ENCODE measurements around the gene SLC39A7. TPM values are rescaled to one million over a fixed set of nuclear protein-coding genes. Genes with fewer than 3 reads are reported as not detected.

Gene SLC39A7
- total and polyA plus RNA-seq, 4 donors, result 8.9 to 112 (median 71.1) TPM

DNA sequence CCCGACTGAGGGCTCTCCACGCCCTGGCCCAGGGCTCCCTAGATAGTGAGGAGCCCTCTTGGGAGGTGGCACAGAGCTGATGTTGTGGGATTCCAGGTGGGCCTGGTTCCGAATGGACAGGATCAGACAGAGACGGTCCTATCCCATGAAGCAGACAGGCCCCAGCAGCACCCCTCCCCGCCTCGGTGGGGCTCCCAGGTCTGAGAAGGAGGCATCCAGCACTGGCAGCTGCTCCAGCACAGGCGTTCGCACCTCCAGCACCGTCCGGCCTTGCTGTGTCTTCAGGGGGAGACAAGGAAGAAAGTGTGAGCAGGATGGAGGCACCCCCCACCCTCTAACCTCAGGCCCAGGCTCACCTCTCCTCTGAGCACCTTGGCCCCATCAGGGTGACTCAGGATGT is 37.1 kb upstream of the SLC39A7 start:
- H3K9me3 ChIP-seq (ENCODE audit: control insufficient read depth in 4 of 4, low read length in 3 of 4), result no peaks in the 10 kb centered on the region
- WGBS, result 90% methylated on average over 10 of the region's 10 CpGs
- TF ChIP-seq HNF4G (IDR thresholded peaks at IDR 0.05), result no peak
- TF ChIP-seq FOXA2 (IDR thresholded peaks at IDR 0.05), result no peak
- no peak for TF ChIP-seq RAD21 (IDR thresholded peaks at IDR 0.05)
- TF ChIP-seq TAF1 (conservative IDR thresholded peaks at IDR 0.05), result no peak
- TF ChIP-seq, protein P1, sequence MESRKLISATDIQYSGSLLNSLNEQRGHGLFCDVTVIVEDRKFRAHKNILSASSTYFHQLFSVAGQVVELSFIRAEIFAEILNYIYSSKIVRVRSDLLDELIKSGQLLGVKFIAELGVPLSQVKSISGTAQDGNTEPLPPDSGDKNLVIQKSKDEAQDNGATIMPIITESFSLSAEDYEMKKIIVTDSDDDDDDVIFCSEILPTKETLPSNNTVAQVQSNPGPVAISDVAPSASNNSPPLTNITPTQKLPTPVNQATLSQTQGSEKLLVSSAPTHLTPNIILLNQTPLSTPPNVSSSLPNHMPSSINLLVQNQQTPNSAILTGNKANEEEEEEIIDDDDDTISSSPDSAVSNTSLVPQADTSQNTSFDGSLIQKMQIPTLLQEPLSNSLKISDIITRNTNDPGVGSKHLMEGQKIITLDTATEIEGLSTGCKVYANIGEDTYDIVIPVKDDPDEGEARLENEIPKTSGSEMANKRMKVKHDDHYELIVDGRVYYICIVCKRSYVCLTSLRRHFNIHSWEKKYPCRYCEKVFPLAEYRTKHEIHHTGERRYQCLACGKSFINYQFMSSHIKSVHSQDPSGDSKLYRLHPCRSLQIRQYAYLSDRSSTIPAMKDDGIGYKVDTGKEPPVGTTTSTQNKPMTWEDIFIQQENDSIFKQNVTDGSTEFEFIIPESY (IDR thresholded peaks at IDR 0.05), result no peak
- no peak for TF ChIP-seq YY1 (IDR thresholded peaks at IDR 0.05)
- no peak for TF ChIP-seq JUND (IDR thresholded peaks at IDR 0.05)
- no peak for TF ChIP-seq EGR1 (IDR thresholded peaks at IDR 0.05; ENCODE audit: low read depth in 2 of 2)
- no peak for TF ChIP-seq HNF4A (conservative IDR thresholded peaks at IDR 0.05)
- no peak for TF ChIP-seq RXRA (IDR thresholded peaks at IDR 0.05)
- TF ChIP-seq, protein P2, sequence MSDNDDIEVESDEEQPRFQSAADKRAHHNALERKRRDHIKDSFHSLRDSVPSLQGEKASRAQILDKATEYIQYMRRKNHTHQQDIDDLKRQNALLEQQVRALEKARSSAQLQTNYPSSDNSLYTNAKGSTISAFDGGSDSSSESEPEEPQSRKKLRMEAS (IDR thresholded peaks at IDR 0.05), result no peak
- TF ChIP-seq SP1 (IDR thresholded peaks at IDR 0.05), result no peak
- TF ChIP-seq GABPA (IDR thresholded peaks at IDR 0.05 in 1 of 2, conservative IDR thresholded peaks at IDR 0.05 in 1 of 2), result no peak
- TF ChIP-seq NR2F2 (IDR thresholded peaks at IDR 0.05), result no peak
- TF ChIP-seq FOXA1 (IDR thresholded peaks at IDR 0.05), result no peak
- TF ChIP-seq, protein P3, sequence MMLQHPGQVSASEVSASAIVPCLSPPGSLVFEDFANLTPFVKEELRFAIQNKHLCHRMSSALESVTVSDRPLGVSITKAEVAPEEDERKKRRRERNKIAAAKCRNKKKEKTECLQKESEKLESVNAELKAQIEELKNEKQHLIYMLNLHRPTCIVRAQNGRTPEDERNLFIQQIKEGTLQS (IDR thresholded peaks at IDR 0.05), result no peak
- TF ChIP-seq, protein P4, sequence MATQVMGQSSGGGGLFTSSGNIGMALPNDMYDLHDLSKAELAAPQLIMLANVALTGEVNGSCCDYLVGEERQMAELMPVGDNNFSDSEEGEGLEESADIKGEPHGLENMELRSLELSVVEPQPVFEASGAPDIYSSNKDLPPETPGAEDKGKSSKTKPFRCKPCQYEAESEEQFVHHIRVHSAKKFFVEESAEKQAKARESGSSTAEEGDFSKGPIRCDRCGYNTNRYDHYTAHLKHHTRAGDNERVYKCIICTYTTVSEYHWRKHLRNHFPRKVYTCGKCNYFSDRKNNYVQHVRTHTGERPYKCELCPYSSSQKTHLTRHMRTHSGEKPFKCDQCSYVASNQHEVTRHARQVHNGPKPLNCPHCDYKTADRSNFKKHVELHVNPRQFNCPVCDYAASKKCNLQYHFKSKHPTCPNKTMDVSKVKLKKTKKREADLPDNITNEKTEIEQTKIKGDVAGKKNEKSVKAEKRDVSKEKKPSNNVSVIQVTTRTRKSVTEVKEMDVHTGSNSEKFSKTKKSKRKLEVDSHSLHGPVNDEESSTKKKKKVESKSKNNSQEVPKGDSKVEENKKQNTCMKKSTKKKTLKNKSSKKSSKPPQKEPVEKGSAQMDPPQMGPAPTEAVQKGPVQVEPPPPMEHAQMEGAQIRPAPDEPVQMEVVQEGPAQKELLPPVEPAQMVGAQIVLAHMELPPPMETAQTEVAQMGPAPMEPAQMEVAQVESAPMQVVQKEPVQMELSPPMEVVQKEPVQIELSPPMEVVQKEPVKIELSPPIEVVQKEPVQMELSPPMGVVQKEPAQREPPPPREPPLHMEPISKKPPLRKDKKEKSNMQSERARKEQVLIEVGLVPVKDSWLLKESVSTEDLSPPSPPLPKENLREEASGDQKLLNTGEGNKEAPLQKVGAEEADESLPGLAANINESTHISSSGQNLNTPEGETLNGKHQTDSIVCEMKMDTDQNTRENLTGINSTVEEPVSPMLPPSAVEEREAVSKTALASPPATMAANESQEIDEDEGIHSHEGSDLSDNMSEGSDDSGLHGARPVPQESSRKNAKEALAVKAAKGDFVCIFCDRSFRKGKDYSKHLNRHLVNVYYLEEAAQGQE (IDR thresholded peaks at IDR 0.05), result no peak
- TF ChIP-seq, protein P5, sequence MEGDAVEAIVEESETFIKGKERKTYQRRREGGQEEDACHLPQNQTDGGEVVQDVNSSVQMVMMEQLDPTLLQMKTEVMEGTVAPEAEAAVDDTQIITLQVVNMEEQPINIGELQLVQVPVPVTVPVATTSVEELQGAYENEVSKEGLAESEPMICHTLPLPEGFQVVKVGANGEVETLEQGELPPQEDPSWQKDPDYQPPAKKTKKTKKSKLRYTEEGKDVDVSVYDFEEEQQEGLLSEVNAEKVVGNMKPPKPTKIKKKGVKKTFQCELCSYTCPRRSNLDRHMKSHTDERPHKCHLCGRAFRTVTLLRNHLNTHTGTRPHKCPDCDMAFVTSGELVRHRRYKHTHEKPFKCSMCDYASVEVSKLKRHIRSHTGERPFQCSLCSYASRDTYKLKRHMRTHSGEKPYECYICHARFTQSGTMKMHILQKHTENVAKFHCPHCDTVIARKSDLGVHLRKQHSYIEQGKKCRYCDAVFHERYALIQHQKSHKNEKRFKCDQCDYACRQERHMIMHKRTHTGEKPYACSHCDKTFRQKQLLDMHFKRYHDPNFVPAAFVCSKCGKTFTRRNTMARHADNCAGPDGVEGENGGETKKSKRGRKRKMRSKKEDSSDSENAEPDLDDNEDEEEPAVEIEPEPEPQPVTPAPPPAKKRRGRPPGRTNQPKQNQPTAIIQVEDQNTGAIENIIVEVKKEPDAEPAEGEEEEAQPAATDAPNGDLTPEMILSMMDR (IDR thresholded peaks at IDR 0.05; ENCODE audit: low read depth, low read length, missing input control), result no peak

More for the DNA sequence above, 37.1 kb upstream of the SLC39A7 start:
- Histone ChIP-seq H3K27me3 (ENCODE audit: control insufficient read depth in 4 of 4, insufficient read depth in 4 of 4, low read length in 3 of 4) (no peaks in the 10 kb centered on the region), H3K27ac (ENCODE audit: low read depth in 1 of 2, low read length in 2 of 2) (no peak overlapping the region), H3K4me1 (ENCODE audit: control insufficient read depth in 4 of 4, insufficient read depth in 4 of 4, low read length in 3 of 4) (peaks cover 1 to 15% (median 9%) of the 10 kb centered on the region in 4 donors), H3K9ac (ENCODE audit: low read depth in 1 of 2, low read length in 2 of 2) (no peak overlapping the region), H3K36me3 (ENCODE audit: control insufficient read depth in 4 of 4, insufficient read depth in 3 of 4, low read depth in 1 of 4, low read length in 3 of 4) (no peaks in the 10 kb centered on the region), H3K4me3 (ENCODE audit: low read depth in 1 of 3, low read length in 3 of 3) (no peak overlapping the region)
- no peak for DNase-seq (ENCODE audit: low spot score)

All from liver (tissue), 9 donors.